Measurements from ENCODE around the gene GPR31. TPM values are rescaled to one million over a fixed set of nuclear protein-coding genes. Genes with fewer than 3 reads are reported as not detected.

Gene GPR31
- total RNA-seq, 4 donors from 2014 or later, result not detected

DNA sequence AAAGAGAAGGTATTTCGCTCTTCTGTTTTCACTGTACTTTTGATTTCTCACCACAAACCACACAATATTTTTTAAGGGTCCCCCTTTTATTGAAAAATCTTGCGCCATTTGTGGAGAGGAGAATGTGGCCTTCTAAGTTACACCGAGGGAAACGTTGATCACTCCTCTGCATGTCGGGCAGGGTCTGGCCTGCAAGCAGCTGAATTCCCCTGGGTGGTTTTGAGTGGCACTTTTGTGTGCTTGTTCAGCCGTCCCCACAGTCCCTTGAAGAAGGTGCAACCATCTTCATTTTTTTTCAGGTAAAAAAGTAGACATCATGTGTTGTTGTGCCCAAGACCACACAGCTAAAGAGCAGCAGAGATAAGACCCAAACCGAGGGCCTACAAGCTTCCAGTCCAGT lies 6.1 kb downstream of the GPR31 start:
- Histone ChIP-seq H3K27me3 (no peaks in the 10 kb centered on the region), H3K4me3 (no peak overlapping the region), H3K4me1 (no peaks in the 10 kb centered on the region), H3K9me3 (no peaks in the 10 kb centered on the region), H3K36me3 (no peaks in the 10 kb centered on the region), H3K27ac (no peak overlapping the region)
- no peak for ATAC-seq
- no peak for TF ChIP-seq POLR2AphosphoS5 (IDR thresholded peaks at IDR 0.05)
- WGBS, 2 donors (ENCODE audit: low coverage in 1 of 2), result 80 to 86% methylated on average over 4 to 6 of the region's 7 CpGs

DNA sequence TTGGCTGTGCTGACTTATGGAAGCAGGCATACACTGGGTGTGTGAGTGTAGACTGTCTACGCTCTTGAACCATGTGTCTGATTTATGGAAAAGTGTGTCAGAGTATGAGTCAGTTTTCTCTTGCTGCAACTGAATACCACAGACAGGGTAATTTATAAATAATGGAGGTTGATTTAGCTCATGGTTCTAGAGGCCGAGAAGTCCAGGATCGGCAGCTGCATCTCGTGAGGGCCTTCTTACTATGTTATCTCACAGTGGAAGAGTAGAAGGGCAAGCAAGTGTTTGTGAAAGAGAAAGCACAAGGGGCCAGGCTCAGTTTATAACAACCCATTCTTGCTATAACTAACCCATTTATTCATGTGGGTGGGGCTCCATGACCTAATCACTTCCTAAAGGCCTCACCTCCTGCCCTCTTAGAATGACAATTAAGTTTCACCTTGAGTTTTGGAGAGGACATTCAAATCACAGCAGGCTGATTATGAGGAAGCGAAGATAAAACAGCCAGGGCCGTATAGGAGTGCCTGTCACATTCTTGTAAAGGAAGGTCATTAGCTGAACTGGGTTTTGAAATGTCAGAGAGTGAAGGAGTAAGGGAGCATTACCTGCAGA lies 6.7 kb downstream of the GPR31 start:
- WGBS, 2 donors (ENCODE audit: low coverage in 1 of 2), result 94% methylated on average over 5 to 6 of the region's 6 CpGs
- H3K4me1 ChIP-seq, result no peaks in the 10 kb centered on the region
- no peaks in the 10 kb centered on the region for H3K27me3 ChIP-seq
- no peak overlapping the region for H3K27ac ChIP-seq
- H3K4me3 ChIP-seq, result no peak overlapping the region
- no peaks in the 10 kb centered on the region for H3K9me3 ChIP-seq
- H3K36me3 ChIP-seq, result no peaks in the 10 kb centered on the region
- ATAC-seq, result no peak
- TF ChIP-seq, protein P1, sequence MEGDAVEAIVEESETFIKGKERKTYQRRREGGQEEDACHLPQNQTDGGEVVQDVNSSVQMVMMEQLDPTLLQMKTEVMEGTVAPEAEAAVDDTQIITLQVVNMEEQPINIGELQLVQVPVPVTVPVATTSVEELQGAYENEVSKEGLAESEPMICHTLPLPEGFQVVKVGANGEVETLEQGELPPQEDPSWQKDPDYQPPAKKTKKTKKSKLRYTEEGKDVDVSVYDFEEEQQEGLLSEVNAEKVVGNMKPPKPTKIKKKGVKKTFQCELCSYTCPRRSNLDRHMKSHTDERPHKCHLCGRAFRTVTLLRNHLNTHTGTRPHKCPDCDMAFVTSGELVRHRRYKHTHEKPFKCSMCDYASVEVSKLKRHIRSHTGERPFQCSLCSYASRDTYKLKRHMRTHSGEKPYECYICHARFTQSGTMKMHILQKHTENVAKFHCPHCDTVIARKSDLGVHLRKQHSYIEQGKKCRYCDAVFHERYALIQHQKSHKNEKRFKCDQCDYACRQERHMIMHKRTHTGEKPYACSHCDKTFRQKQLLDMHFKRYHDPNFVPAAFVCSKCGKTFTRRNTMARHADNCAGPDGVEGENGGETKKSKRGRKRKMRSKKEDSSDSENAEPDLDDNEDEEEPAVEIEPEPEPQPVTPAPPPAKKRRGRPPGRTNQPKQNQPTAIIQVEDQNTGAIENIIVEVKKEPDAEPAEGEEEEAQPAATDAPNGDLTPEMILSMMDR (IDR thresholded peaks at IDR 0.05), result no peak
- TF ChIP-seq POLR2A (IDR thresholded peaks at IDR 0.05), result no peak
- TF ChIP-seq EP300 (IDR thresholded peaks at IDR 0.05), result no peak
- TF ChIP-seq POLR2AphosphoS5 (IDR thresholded peaks at IDR 0.05), result no peak

DNA sequence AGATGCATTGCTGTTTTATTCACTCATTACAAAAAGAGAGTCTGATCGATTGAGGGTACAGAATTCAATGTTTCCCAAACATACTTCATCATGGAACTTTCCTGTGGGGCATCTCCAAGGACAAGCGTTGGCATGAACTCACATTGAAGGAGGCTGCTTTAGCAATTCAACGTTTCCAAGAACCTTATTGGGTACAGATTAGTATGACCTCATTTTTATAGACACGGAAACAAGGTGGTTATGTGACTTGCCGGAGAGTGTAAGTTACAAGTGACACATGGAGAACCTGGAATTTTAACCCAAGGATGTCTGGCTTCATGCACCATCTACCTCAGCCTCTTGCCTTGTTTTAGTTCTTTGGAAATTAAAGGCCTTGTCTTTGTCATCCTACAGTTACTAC lies 8.8 kb downstream of the GPR31 start:
- no peak for ATAC-seq
- WGBS, 2 donors (ENCODE audit: low coverage in 1 of 2), result 70 to 74% methylated on average over 3 to 5 of the region's 5 CpGs
- no peaks in the 10 kb centered on the region for H3K9me3 ChIP-seq
- no peaks in the 10 kb centered on the region for H3K4me1 ChIP-seq
- no peak for TF ChIP-seq POLR2A (IDR thresholded peaks at IDR 0.05)
- TF ChIP-seq POLR2AphosphoS5 (IDR thresholded peaks at IDR 0.05), result no peak
- no peak for TF ChIP-seq EP300 (IDR thresholded peaks at IDR 0.05)
- TF ChIP-seq, protein P1 (IDR thresholded peaks at IDR 0.05), result no peak
- H3K27ac ChIP-seq, result no peak overlapping the region
- no peaks in the 10 kb centered on the region for H3K36me3 ChIP-seq
- peaks cover 13% of the 10 kb centered on the region for H3K27me3 ChIP-seq
- no peak overlapping the region for H3K4me3 ChIP-seq

DNA sequence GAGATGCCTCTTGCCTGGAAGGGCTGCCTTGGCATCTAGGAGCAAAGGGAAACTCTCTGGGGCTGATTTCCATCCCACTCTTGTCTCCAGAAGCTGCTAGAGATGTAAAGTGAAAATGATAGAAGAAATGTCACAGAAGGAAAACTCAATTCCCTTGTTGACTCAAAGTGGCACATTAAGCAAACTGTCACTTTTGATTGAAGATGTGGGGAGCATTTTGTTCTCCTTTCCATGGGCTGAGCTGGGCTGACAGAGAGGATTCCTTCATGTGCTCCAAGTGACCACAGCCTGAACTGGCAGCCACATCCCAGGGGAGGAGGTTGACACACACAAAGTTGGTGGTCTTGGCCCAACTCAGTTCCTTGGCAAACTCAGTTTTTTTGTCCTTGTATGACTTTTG lies 9.8 kb downstream of the GPR31 start:
- Histone ChIP-seq H3K4me1 (no peaks in the 10 kb centered on the region), H3K27ac (no peak overlapping the region), H3K9me3 (no peaks in the 10 kb centered on the region), H3K4me3 (no peak overlapping the region), H3K36me3 (no peaks in the 10 kb centered on the region), H3K27me3 (peaks cover 18% of the 10 kb centered on the region)
- TF ChIP-seq POLR2AphosphoS5 (IDR thresholded peaks at IDR 0.05), result no peak
- no peak for TF ChIP-seq POLR2A (IDR thresholded peaks at IDR 0.05)
- TF ChIP-seq EP300 (IDR thresholded peaks at IDR 0.05), result no peak
- TF ChIP-seq, protein P1 (IDR thresholded peaks at IDR 0.05), result no peak
- ATAC-seq, result no peak

DNA sequence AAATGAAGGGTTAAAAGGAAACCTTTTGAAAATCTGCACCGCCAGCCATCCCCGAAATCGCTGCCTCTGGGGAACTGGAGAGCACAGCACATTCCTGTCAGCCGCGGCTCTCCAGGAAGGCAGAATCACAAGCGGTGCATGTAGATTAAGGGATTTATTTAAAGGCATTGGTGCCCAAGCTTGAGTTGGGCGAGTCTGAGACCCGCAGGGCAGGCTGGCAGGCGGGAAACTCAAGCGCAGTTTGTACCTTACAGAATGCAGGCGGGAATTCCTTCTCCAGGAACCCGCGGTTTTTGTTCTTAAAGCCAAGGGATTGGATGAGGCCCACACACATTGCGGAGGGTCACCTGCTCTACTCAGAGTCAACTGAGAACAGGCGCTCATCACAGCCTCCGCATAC lies 10.8 kb downstream of the GPR31 start:
- no peaks in the 10 kb centered on the region for H3K36me3 ChIP-seq
- TF ChIP-seq, protein P1 (IDR thresholded peaks at IDR 0.05), result no peak
- TF ChIP-seq POLR2AphosphoS5 (IDR thresholded peaks at IDR 0.05) (no peak), EP300 (IDR thresholded peaks at IDR 0.05) (no peak)
- 18 to 33% methylated on average over 6 to 7 of the region's 16 CpGs for WGBS, 2 donors (ENCODE audit: low coverage in 1 of 2)

More for the DNA sequence above, 10.8 kb downstream of the GPR31 start:
- peaks cover 18% of the 10 kb centered on the region for H3K27me3 ChIP-seq
- no peaks in the 10 kb centered on the region for H3K9me3 ChIP-seq
- H3K4me1 ChIP-seq, result no peaks in the 10 kb centered on the region
- no peak for ATAC-seq
- no peak overlapping the region for H3K4me3 ChIP-seq
- H3K27ac ChIP-seq, result no peak overlapping the region
